Aorta (tissue), 5 donors: ENCODE results near the gene INSIG2. TPM values are rescaled to one million over a fixed set of nuclear protein-coding genes. Genes with fewer than 3 reads are reported as not detected.

Experiments used
- ATAC-seq: fragments of 200-7000 bp; cut with Tn5 transposase; one replicate; pipeline ENCODE4 v1.9.1; 2022; ENCODE audit warnings: moderate library complexity; ENCODE audit not compliant: low FRiP score
- DNase-seq, 2 donors: peaks; one replicate each; pipeline ENCODE4 v3.0.0-alpha.2; 2020
- H3K27ac ChIP-seq, 2 donors: one replicate each; pipeline ENCODE4 v1.5.1; 2013; ENCODE audit warnings: low read length in 2 of 2, mild to moderate bottlenecking in 2 of 2, moderate library complexity in 2 of 2, control low read depth in 1 of 2, inconsistent platforms in 1 of 2, low read depth in 1 of 2
- H3K27me3 ChIP-seq, 2 donors: one replicate each; pipeline ENCODE4 v1.6.1; 2013; ENCODE audit warnings: control low read depth in 1 of 2, low read length in 1 of 2, mild to moderate bottlenecking in 1 of 2, moderate library complexity in 1 of 2; ENCODE audit not compliant: insufficient read depth in 2 of 2, control insufficient read depth in 1 of 2
- H3K36me3 ChIP-seq, 2 donors: one replicate each; pipeline ENCODE4 v1.6.1; 2013; ENCODE audit warnings: control low read depth in 1 of 2, low read length in 1 of 2, mild to moderate bottlenecking in 1 of 2; ENCODE audit not compliant: insufficient read depth in 2 of 2, control insufficient read depth in 1 of 2
- H3K4me1 ChIP-seq, 2 donors: one replicate each; pipeline ENCODE4 v1.6.1; 2013; ENCODE audit warnings: low read length in 2 of 2, control low read depth in 1 of 2, mild to moderate bottlenecking in 1 of 2, moderate library complexity in 1 of 2; ENCODE audit not compliant: insufficient read depth in 2 of 2, control insufficient read depth in 1 of 2
- H3K4me3 ChIP-seq, 2 donors: one replicate each; pipeline ENCODE4 v1.5.1; 2013; ENCODE audit warnings: low read length in 2 of 2, control low read depth in 1 of 2, mild to moderate bottlenecking in 1 of 2
- H3K9me3 ChIP-seq: one replicate; pipeline ENCODE4 v1.6.1; 2013; ENCODE audit warnings: mild to moderate bottlenecking, low read length; ENCODE audit not compliant: control insufficient read depth
- WGBS, 2 donors: extraction: QIAGEN DNeasy Blood & Tissue Kit; methylation state at CpG; one replicate each; pipeline ENCODE4 v1.1.7; 2013; 5-methylcytosine and 5-hydroxymethylcytosine counted together
- intact Hi-C, 2 donors: fragments of 100-400 bp; cut with DNase I; formaldehyde crosslinking; loops; one replicate each; pipeline versions ENCODE4 v1.14.2 to v1.15.0; 2022
- polyA plus RNA-seq, 2 donors: library from polyadenylated mRNA; stranded (reverse); fragments of 200-250 nt; gene quantifications; one replicate each; pipeline ENCODE4 v1.2.3, GENCODE V29; 2013
- total RNA-seq, 2 donors: library from RNA; stranded (reverse); fragmentation: NEBNext Ultra II Directional; extraction: Animal tissue kit (Norgen Biotek cat#: 25700); gene quantifications; one replicate each; pipeline ENCODE4 v1.2.1, GENCODE V29; 2021
- donor health status: healthy with polysubstance abuse.
- donor health status: Bipolar disorder and iron deficiency.
- donor health status: DM: no; HTN: no; CAD: no.
- donor health status: DM: no; HTN: no; CAD: no.
- donor health status: DM: yes; HTN: yes; CAD: no.

Gene INSIG2
- total and polyA plus RNA-seq, 4 donors: 34.2 to 44.5 (median 39.2) TPM

DNA sequence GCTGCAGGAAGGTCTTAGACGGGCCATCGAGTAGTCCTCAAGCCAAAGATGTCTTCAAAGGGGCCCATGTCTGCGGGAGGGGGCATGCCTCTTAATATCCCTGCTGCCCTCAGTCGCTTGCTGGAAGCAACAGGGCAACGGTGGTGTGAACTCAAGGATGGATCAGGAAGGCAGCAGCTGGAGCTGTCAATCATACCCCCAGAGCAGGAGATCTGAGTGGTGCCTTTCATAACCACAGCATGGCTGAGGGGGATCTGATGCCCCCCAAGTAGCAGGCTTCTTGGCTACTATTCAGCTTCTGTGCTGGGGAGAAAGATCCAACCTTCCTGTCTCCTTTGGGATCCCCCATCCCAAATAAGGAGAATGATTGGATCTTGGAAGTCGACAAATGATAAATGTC, 46.4 kb downstream of the INSIG2 start:
- DNase-seq: no peak
- intact Hi-C loops: no loop called here
- no peaks in the 10 kb centered on the region for H3K36me3 ChIP-seq

DNA sequence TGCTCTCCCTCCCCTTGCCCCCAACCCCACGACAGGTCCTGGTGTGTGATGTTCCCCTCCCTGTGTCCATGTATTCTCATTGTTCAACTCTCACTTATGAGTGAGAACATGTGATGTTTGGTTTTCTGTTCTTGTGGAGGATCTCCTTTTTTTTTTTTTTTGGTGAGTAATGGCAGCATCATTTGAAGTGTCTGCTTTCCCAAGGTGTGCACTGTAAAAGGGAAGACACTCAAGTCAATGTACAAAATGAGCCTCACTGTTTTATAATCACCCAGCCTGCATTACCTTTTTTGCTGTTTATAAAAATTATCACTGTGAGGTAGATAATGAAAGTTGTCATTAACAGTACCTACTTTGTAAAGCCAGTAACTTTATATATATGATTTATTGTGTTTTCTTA, 56.9 kb downstream of the INSIG2 start:
- no peaks in the 10 kb centered on the region for H3K36me3 ChIP-seq
- no peaks in the 10 kb centered on the region for H3K27me3 ChIP-seq
- H3K9me3 ChIP-seq: no peaks in the 10 kb centered on the region
- H3K4me3 ChIP-seq: no peak overlapping the region
- no peak overlapping the region for H3K27ac ChIP-seq
- WGBS, 2 donors: 66 to 83% methylated on average over 1 of the region's 1 CpG
- DNase-seq: no peak
- intact Hi-C loops: no loop called here
- no peak for ATAC-seq
- H3K4me1 ChIP-seq: peaks cover 0 to 6% of the 10 kb centered on the region in 2 donors

More for the DNA sequence above, 46.4 kb downstream of the INSIG2 start:
- Histone ChIP-seq H3K4me3 (no peak overlapping the region), H3K9me3 (no peaks in the 10 kb centered on the region), H3K27me3 (no peaks in the 10 kb centered on the region), H3K27ac (no peak overlapping the region), H3K4me1 (no peaks in the 10 kb centered on the region)
- no peak for ATAC-seq
- 74 to 76% methylated on average over 6 of the region's 6 CpGs for WGBS, 2 donors

DNA sequence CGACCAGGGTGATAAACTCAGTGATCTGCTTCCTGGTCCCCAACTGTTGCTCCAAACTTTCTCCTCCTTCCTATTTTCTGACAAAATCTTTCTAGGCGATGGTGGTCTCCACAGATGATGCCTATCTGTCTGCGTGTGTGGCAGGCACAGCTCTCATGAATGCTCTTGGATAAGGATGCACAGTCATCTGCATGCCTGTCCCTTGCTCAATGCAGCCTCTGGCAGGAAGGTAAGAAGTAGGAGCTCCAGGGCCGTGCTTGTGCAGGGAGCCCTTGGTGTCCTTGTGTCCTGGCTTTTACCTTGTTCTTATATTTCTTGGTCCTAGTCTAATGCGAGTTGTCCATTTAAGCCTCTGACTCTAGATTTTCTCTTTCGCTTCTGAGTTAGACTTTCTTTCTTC, 57.5 kb downstream of the INSIG2 start:
- Histone ChIP-seq H3K9me3 (no peaks in the 10 kb centered on the region), H3K4me3 (no peak overlapping the region), H3K4me1 (peaks cover 0 to 6% of the 10 kb centered on the region in 2 donors), H3K27me3 (no peaks in the 10 kb centered on the region), H3K36me3 (no peaks in the 10 kb centered on the region), H3K27ac (no peak overlapping the region)
- intact Hi-C loops: no loop called here
- 78 to 86% methylated on average over 6 of the region's 6 CpGs for WGBS, 2 donors
- ATAC-seq: no peak
- no peak for DNase-seq

DNA sequence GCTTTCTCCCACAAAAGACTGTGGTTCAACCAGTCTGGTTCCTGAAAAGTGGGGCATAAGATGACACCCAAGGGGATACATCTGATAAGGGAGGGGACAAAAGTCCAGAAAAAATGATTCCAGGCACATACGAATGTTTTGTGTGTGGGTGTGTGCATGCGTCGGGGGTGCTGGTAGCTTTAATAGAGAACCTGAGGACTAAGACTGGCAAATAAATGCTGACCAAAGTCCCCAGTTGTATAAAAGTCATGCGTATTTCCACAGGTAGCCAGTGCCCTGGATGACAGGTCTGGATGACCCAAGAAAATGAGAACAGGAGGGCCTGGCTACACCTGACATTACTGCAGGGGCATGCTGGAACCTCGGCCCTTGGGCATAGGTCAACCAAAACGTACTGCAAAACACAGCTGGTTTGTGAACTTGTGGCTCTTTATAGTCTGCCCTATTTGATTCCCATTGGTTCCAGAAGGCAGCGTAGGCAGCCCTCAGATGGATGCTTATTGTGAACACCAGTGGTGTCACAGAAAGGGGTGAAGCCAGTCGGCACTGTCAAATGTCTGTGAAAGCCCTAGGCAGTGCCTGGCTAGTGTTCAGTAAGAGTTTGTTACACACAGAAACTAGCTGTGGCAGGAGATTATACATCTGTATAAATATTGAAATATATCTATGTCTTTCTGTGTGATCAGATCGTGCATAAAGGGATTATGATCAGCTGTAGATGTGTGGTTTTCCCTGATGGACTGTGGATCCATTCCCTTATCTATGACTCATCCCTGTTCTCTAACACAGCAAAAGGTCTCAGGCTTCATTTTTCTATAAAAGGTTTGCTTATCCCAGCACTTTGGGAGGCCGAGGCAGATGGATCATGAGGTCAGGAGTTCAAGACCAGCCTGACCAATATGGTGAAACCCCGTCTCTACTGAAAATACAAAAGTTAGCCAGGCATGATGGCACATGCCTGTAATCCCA, 58.3 kb downstream of the INSIG2 start:
- Histone ChIP-seq H3K4me1 (peaks cover 0 to 6% of the 10 kb centered on the region in 2 donors), H3K36me3 (no peaks in the 10 kb centered on the region), H3K9me3 (no peaks in the 10 kb centered on the region), H3K27ac (no peak overlapping the region), H3K4me3 (no peak overlapping the region), H3K27me3 (no peaks in the 10 kb centered on the region)
- WGBS, 2 donors: 82 to 85% methylated on average over 11 of the region's 11 CpGs
- intact Hi-C loops: no loop called here
- ATAC-seq: no peak
- DNase-seq: no peak

DNA sequence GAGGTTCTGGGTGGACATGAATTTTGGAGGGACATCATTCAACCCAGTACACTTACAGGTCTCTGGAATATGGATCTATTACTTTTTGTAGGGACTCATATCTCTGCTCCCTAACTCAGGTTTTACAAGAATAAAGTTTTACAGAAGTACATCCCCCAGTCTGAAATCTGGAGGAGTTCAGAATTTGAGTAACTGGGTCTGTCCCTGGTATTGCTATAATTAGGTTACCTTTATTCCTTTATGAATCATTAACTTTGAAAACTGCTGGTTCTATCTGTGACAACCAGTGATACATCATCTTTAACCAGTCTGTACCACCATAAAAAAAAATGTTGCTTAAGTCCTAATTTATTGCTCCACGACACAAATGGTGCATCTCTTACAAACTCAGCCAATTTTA, 59.9 kb downstream of the INSIG2 start:
- intact Hi-C loops: no loop called here
- 88 to 91% methylated on average over 1 of the region's 1 CpG for WGBS, 2 donors
- H3K4me1 ChIP-seq: peaks cover 0 to 6% of the 10 kb centered on the region in 2 donors
- H3K4me3 ChIP-seq: no peak overlapping the region
- H3K27me3 ChIP-seq: no peaks in the 10 kb centered on the region
- no peak overlapping the region for H3K27ac ChIP-seq
- ATAC-seq (no peak), DNase-seq (no peak)
- H3K9me3 ChIP-seq: no peaks in the 10 kb centered on the region
- H3K36me3 ChIP-seq: no peaks in the 10 kb centered on the region

DNA sequence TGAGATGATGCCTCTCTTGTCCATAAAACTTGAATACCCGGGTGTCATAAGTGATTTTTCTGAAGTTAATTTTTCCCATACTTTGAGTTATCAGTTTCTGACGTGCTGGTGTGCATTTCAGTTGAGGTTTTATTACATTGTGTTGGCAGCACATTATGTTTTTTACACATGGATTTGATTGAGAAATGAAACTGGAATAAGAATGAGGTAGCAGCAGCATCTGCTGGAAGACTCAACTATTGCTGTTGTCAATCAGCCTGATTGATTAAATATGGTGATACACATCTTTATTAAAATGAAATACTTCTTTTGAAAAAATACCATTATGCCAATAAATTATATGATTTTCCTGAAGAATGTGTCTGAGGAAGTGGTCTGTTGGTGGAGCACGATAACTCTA, 60.5 kb downstream of the INSIG2 start:
- Histone ChIP-seq H3K27ac (no peak overlapping the region), H3K4me1 (peaks cover 0 to 6% of the 10 kb centered on the region in 2 donors), H3K4me3 (no peak overlapping the region), H3K27me3 (no peaks in the 10 kb centered on the region), H3K9me3 (no peaks in the 10 kb centered on the region), H3K36me3 (no peaks in the 10 kb centered on the region)
- no peak for ATAC-seq
- intact Hi-C loops: no loop called here
- no peak for DNase-seq
- WGBS, 2 donors: 48 to 50% methylated on average over 3 of the region's 3 CpGs

DNA sequence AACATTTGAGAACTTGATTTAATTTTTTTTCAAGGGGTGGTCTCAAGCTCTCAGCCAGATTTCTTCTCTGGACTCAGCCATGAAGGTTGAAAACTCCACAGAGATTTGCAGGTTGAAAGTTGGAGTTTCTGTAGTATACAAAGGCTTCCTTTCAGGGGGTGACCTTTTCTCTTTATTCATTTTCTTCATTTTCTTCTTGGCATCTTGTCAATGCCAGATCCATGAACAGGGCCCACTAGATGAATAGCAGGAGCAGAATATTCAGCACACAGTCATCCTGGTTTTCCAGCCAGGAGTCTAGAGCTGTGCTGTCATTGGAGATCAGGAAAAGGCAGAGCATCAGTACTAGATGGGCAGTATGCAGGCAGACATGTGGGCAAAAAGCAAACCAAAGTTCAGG, 62.0 kb downstream of the INSIG2 start:
- no peak for ATAC-seq
- Histone ChIP-seq H3K4me1 (peaks cover 0 to 6% of the 10 kb centered on the region in 2 donors), H3K27ac (no peak overlapping the region), H3K9me3 (no peaks in the 10 kb centered on the region), H3K36me3 (no peaks in the 10 kb centered on the region), H3K27me3 (no peaks in the 10 kb centered on the region), H3K4me3 (no peak overlapping the region)
- intact Hi-C loops: no loop called here
- DNase-seq: no peak

DNA sequence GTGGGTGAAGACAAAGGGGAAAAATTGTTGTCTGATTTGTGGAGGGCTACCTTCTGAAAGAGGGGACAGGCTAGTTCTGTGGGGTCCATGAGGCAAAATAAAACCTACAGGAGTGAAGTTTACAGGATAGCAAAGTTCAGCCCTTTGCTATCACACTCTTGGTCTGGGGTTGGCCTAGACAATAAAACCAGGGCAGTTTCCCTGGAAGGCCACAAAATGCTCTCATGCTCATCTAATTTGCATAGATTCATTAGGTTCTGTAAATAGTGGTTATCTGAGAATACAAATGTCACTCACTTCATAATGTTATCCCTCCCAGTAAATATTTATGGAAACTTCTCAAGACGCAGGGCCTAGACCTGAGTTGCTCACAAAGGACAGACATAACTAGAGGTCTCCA, 63.6 kb downstream of the INSIG2 start:
- H3K4me3 ChIP-seq: no peak overlapping the region
- WGBS, 2 donors: 96 to 97% methylated on average over 1 of the region's 1 CpG
- DNase-seq (no peak), ATAC-seq (no peak)
- H3K4me1 ChIP-seq: peaks cover 0 to 6% of the 10 kb centered on the region in 2 donors
- intact Hi-C loops: no loop called here
- no peaks in the 10 kb centered on the region for H3K36me3 ChIP-seq
- no peaks in the 10 kb centered on the region for H3K27me3 ChIP-seq
- H3K9me3 ChIP-seq: no peaks in the 10 kb centered on the region
- H3K27ac ChIP-seq: no peak overlapping the region

DNA sequence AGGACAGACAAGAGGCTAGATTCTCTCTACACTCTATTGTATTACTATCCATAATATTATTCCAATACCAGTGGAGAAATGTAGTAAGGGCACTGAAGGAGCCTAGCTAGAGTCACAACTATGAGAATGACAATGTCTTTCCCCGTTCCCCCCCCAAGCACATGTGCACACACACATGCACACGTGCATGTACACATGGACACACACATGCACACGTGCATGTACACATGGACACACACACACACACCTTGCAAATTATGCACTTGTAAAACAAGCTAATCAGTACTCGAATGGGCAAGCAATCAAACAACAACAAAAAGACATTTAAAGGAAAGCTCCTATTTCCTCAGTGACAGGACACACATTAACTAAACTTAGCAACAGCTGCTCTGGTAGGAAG, 65.2 kb downstream of the INSIG2 start:
- no peaks in the 10 kb centered on the region for H3K36me3 ChIP-seq
- H3K9me3 ChIP-seq: no peaks in the 10 kb centered on the region
- ATAC-seq (no peak), DNase-seq (no peak)
- peaks cover 0 to 6% of the 10 kb centered on the region in 2 donors for H3K4me1 ChIP-seq
- 47 to 64% methylated on average over 4 of the region's 4 CpGs for WGBS, 2 donors
- no peak overlapping the region for H3K27ac ChIP-seq
- no peak overlapping the region for H3K4me3 ChIP-seq
- H3K27me3 ChIP-seq: no peaks in the 10 kb centered on the region
- intact Hi-C loops: no loop called here
